ENCODE measurements around the gene AFMID. TPM values are rescaled to one million over a fixed set of nuclear protein-coding genes. Genes with fewer than 3 reads are reported as not detected.

The AFMID gene
- total RNA-seq, 1 donor from 2014 or later, result 47.6 TPM

DNA sequence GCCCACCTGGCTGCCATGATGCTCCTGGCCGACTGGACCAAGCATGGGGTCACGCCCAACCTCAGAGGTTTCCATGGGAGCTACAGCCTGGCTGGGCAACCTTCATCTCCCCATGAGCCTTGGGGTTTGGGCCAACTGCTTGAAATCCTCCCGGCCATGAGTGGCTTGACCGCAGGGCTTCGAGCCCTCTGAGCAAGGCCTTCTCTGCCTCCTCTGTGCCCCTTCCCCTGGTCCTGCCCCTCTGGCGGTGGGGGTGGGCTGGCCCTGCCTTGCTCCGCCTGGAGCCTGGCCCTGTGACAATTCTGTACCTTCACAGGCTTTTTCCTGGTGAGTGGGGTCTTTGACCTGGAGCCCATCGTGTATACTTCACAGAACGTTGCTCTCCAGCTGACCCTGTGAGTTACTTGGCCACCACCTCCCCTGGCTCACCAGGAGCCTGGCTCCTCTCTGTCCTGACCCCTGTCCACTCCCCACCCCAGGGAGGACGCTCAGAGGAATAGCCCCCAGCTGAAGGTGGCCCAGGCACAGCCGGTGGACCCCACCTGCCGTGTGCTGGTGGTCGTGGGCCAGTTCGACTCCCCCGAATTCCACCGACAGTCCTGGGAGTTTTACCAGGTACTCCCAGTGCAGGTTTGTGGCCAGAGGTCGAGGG is 18.1 kb downstream of the AFMID start:
- H3K9me3 ChIP-seq, result no peaks in the 10 kb centered on the region
- TF ChIP-seq, protein P1, sequence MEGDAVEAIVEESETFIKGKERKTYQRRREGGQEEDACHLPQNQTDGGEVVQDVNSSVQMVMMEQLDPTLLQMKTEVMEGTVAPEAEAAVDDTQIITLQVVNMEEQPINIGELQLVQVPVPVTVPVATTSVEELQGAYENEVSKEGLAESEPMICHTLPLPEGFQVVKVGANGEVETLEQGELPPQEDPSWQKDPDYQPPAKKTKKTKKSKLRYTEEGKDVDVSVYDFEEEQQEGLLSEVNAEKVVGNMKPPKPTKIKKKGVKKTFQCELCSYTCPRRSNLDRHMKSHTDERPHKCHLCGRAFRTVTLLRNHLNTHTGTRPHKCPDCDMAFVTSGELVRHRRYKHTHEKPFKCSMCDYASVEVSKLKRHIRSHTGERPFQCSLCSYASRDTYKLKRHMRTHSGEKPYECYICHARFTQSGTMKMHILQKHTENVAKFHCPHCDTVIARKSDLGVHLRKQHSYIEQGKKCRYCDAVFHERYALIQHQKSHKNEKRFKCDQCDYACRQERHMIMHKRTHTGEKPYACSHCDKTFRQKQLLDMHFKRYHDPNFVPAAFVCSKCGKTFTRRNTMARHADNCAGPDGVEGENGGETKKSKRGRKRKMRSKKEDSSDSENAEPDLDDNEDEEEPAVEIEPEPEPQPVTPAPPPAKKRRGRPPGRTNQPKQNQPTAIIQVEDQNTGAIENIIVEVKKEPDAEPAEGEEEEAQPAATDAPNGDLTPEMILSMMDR (IDR thresholded peaks at IDR 0.05), result no peak
- TF ChIP-seq POLR2A (IDR thresholded peaks at IDR 0.05) (no peak), POLR2AphosphoS5 (IDR thresholded peaks at IDR 0.05; ENCODE audit: insufficient read depth in 1 of 2, low read depth in 1 of 2) (no peak)
- no peak for DNase-seq (ENCODE audit: extremely low spot score in 2 of 2)
- no peak overlapping the region for H3K27ac ChIP-seq
- intact Hi-C loops (cut with DNase I), result no loop called here
- H3K36me3 ChIP-seq, result peaks cover 0 to 4% of the 10 kb centered on the region in 2 donors
- H3K27me3 ChIP-seq, result no peaks in the 10 kb centered on the region
- H3K4me3 ChIP-seq, result no peak overlapping the region
- H3K4me1 ChIP-seq, result no peaks in the 10 kb centered on the region

DNA sequence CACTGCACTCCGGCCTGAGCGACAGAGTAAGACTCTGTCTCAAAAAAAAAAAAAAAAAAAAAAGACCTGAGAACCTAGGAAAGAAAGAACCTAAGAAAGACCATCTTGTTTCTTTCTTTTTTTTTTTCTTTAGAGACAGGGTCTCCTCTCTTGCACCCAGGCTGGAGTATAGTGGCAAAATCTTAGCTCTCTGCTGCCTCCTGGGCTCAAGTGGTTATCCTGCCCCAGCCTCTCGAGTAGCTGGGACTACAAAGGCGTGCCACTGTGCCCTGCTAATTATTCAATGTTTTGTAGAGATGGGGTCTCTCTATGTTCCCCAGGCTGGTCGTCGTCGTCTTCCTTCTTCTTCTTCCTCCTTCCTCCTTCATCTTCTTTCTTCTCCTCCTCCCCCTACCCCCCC is 19.1 kb downstream of the AFMID start:
- peaks cover 0 to 4% of the 10 kb centered on the region in 2 donors for H3K36me3 ChIP-seq
- H3K9me3 ChIP-seq, result no peaks in the 10 kb centered on the region
- H3K4me1 ChIP-seq, result no peaks in the 10 kb centered on the region
- H3K4me3 ChIP-seq, result no peak overlapping the region
- H3K27ac ChIP-seq, result no peak overlapping the region
- no peaks in the 10 kb centered on the region for H3K27me3 ChIP-seq
- DNase-seq (ENCODE audit: extremely low spot score in 2 of 2), result no peak
- no peak for TF ChIP-seq POLR2AphosphoS5 (IDR thresholded peaks at IDR 0.05; ENCODE audit: insufficient read depth in 1 of 2, low read depth in 1 of 2)
- TF ChIP-seq, protein P1 (IDR thresholded peaks at IDR 0.05), result no peak
- no peak for TF ChIP-seq POLR2A (IDR thresholded peaks at IDR 0.05)
- intact Hi-C loops (cut with DNase I), result no loop called here

DNA sequence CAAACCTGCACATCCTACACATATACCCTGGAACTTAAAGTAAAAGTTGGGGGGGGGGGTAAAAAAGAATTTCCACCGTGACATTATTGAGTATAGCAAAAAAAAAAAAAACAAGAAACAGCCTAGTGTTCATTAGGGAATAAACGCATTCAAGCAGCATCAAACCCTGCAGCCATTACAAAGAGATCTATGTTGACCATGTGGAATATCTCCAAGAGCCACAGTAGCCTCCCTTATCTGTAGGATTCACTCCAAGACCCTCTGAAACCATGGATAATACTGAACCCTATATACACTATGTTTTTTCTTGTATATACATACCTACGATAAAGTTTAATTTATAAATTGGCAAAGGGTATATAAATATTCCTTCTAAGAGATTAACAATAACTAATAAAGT is 21.3 kb downstream of the AFMID start:
- H3K27ac ChIP-seq, result no peak overlapping the region
- H3K4me3 ChIP-seq, result no peak overlapping the region
- DNase-seq (ENCODE audit: extremely low spot score in 2 of 2), result no peak
- no peaks in the 10 kb centered on the region for H3K9me3 ChIP-seq
- intact Hi-C loops (cut with DNase I), result no loop called here
- no peaks in the 10 kb centered on the region for H3K36me3 ChIP-seq
- no peaks in the 10 kb centered on the region for H3K27me3 ChIP-seq
- H3K4me1 ChIP-seq, result no peaks in the 10 kb centered on the region
- TF ChIP-seq POLR2A (IDR thresholded peaks at IDR 0.05) (no peak), POLR2AphosphoS5 (IDR thresholded peaks at IDR 0.05; ENCODE audit: insufficient read depth in 1 of 2, low read depth in 1 of 2) (no peak)
- TF ChIP-seq, protein P1 (IDR thresholded peaks at IDR 0.05), result no peak

DNA sequence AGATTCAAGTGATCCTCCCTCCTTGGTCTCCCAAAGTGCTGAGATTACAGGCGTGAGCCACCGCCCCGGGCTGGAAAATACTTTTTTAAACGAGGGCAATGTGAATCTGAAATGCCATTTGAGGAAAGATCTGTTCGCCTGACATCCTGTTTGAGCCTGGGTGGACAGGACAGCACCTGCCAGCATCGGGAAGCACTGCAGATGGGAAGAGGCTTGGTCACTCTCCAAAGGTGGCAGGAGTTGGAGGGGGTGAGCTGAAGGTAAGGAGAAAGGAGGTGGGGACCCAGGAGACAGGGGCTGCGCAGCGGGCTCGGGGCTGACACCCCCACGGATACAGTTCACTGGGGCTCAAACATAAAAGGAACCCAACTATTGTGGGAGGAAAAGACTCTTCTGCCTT is 22.9 kb downstream of the AFMID start:
- intact Hi-C loops (cut with DNase I), result loop anchor here (10.0 kb wide), 1 partner anchor 505 kb away; no protein-coding TSS in a partner anchor
- no peaks in the 10 kb centered on the region for H3K27me3 ChIP-seq
- H3K4me3 ChIP-seq, result no peak overlapping the region
- H3K27ac ChIP-seq, result no peak overlapping the region
- peaks cover 12% of the 10 kb centered on the region for H3K4me1 ChIP-seq
- no peaks in the 10 kb centered on the region for H3K36me3 ChIP-seq
- TF ChIP-seq, protein P1 (IDR thresholded peaks at IDR 0.05), result no peak
- TF ChIP-seq POLR2A (IDR thresholded peaks at IDR 0.05) (no peak), POLR2AphosphoS5 (IDR thresholded peaks at IDR 0.05; ENCODE audit: insufficient read depth in 1 of 2, low read depth in 1 of 2) (no peak)
- no peaks in the 10 kb centered on the region for H3K9me3 ChIP-seq
- no peak for DNase-seq (ENCODE audit: extremely low spot score in 2 of 2)

DNA sequence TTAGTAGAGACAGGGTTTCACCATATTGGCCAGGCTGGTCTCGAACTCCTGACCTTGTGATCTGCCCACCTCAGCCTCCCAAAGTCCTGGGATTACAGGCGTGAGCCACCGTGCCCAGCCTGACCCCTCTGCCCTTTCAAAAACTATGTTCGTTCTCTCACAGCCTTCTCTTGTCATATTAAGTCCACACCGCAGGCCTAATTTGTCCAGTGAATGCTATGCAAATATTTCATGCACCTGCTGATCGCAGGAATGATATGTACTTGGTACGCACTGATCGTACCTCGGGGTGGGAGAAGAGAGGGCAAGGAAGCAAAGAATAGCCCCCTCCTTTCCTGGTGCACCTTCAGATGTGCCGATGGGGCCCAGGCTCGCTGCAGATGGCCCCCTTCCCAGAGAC is 23.9 kb downstream of the AFMID start:
- intact Hi-C loops (cut with DNase I), result loop anchor here (10.0 kb wide), 1 partner anchor 506 kb away; no protein-coding TSS in a partner anchor
- Histone ChIP-seq H3K4me1 (peaks cover 12% of the 10 kb centered on the region), H3K9me3 (no peaks in the 10 kb centered on the region), H3K27me3 (no peaks in the 10 kb centered on the region), H3K27ac (no peak overlapping the region), H3K4me3 (no peak overlapping the region), H3K36me3 (no peaks in the 10 kb centered on the region)
- DNase-seq (ENCODE audit: extremely low spot score in 2 of 2), result no peak
- TF ChIP-seq POLR2AphosphoS5 (IDR thresholded peaks at IDR 0.05; ENCODE audit: insufficient read depth in 1 of 2, low read depth in 1 of 2), result no peak
- TF ChIP-seq, protein P1 (IDR thresholded peaks at IDR 0.05), result no peak
- TF ChIP-seq POLR2A (IDR thresholded peaks at IDR 0.05), result no peak
